GM18951 (cell line): ENCODE measurements around the gene PRKG1.

Experiments
- POLR2A ChIP-seq: IDR thresholded peaks from 4 replicates; pipeline ENCODE4 v1.6.1; 2011; ENCODE audit warnings: mild to moderate bottlenecking; ENCODE audit not compliant: insufficient read length, insufficient read depth; ENCODE audit errors: extremely low read depth
- in situ Hi-C: fragments of 300-500 bp; cut with MboI; formaldehyde crosslinking; loops from one replicate; pipeline ENCODE4 v1.12.0; 2022; ENCODE audit warnings: low sequenced_read_pairs, mixed read lengths, inconsistent platforms; ENCODE audit not compliant: unreplicated experiment

Gene PRKG1

DNA sequence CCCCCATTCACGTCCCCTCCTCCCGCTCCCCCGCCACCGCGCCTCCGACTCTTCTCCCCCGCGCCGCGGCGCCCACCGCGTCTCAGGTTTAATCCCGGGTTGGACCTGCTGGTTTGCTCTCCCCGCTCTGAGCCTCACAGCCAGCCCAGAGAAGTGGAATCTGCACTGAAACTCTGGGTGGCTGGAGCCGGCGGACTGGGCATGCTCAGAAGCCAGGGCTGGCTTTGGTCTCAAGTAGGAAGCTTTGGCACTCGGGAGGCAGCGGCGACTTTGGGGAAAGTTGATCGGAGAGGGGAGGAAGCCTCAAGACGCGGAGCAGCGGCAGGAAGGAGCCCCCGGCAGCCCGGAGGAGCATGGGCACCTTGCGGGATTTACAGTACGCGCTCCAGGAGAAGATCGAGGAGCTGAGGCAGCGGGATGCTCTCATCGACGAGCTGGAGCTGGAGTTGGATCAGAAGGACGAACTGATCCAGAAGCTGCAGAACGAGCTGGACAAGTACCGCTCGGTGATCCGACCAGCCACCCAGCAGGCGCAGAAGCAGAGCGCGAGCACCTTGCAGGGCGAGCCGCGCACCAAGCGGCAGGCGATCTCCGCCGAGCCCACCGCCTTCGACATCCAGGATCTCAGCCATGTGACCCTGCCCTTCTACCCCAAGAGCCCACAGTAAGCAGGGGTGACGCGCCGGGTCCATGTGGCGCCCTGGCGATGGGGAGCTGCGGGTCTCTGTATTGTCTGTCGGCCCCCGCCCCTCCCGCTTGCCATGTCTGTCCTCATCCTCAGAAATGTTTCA lies at the start of gene PRKG1:
PRKG1 (plus strand) TSS at position 250 of the 791 bp plus-strand sequence.
- no peak for TF ChIP-seq POLR2A
- in situ Hi-C loops, result loop anchor here (25.0 kb wide), 1 partner anchor 888 kb away; no protein-coding TSS in a partner anchor

GRCh38 chr10:51028420-51028819 lies 45.9 kb upstream of the PRKG1 start:
- in situ Hi-C loops, result no loop called here
- no peak for TF ChIP-seq POLR2A

- no peak for TF ChIP-seq POLR2A
- in situ Hi-C loops, result no loop called here
Measured at GRCh38 chr10:51029172-51029641, 45.1 kb upstream of the PRKG1 start.

GRCh38 chr10:51030480-51030879 lies 43.8 kb upstream of the PRKG1 start:
- in situ Hi-C loops, result no loop called here
- TF ChIP-seq POLR2A, result no peak

DNA sequence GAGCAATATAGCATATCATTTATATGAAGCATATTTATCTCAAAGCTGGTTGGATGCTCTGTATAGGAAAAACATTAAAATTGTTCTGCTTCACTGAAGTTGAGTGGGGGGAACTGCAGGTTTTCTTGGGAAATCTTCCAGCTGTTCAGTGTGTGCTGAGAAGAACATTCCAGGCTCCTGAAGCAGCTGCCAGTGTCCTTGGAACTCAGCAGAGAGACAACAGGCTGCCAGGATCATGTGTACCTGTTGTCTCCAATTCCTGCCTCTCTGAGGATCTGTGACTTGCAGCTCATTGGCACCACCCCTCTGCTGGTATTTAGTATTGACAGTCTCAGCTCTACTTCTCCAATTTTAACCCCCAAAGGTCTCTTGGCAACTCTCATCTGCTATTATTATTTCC lies 42.3 kb upstream of the PRKG1 start:
- no peak for TF ChIP-seq POLR2A
- in situ Hi-C loops, result no loop called here

- TF ChIP-seq POLR2A, result no peak
- in situ Hi-C loops, result no loop called here
Measured at GRCh38 chr10:51034769-51035168, 39.5 kb upstream of the PRKG1 start.

GRCh38 chr10:51035344-51035743 lies 38.9 kb upstream of the PRKG1 start:
- TF ChIP-seq POLR2A, result no peak
- in situ Hi-C loops, result no loop called here

- in situ Hi-C loops, result no loop called here
- no peak for TF ChIP-seq POLR2A
Measured at GRCh38 chr10:51045871-51046270, 28.4 kb upstream of the PRKG1 start.

DNA sequence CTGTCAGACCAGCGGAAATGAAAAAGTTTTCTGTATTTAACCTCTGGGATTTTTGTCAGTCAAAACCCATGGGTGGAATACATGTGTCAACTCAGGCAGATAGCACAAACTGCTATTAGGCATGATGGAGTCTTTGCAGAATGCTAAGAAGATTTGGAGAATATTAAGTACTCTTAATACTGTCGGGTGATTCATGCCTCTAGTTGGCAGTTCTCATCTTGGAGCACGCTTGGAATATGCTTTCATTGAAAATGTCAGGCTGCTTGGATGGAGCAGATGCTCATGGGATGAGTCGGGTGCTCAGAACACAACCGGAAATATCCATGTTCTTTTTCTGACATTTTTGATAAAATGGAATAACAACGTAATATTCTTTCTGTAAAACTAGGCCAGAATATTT lies 27.6 kb upstream of the PRKG1 start:
- in situ Hi-C loops, result no loop called here
- no peak for TF ChIP-seq POLR2A

- in situ Hi-C loops, result no loop called here
- no peak for TF ChIP-seq POLR2A
Measured at GRCh38 chr10:51047857-51048256, 26.4 kb upstream of the PRKG1 start.

GRCh38 chr10:51048792-51049191 lies 25.5 kb upstream of the PRKG1 start:
- in situ Hi-C loops, result no loop called here
- no peak for TF ChIP-seq POLR2A

DNA sequence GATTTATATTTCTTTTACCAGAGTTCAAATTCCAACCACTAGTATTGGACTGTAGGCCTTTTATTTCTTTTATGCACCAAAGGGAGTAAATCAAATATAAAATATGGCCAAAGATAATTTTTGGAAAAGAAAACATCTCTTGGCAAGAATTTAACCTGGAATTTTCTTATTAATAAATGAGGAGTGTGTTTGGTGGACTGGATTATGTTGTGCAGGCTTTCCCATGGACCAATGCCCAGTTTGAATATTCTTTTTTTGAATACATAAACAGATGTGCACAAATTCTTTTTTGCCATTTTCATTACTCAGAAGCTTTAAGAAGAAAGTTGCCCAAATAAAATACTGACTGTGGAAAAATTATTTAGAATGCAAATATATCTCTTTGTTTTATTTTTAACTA lies 22.1 kb upstream of the PRKG1 start:
- no peak for TF ChIP-seq POLR2A
- in situ Hi-C loops, result loop anchor here (25.0 kb wide), 1 partner anchor 910 kb away; no protein-coding TSS in a partner anchor

- in situ Hi-C loops, result loop anchor here (25.0 kb wide), 1 partner anchor 904 kb away; no protein-coding TSS in a partner anchor
Measured at GRCh38 chr10:51057925-51058324, 16.4 kb upstream of the PRKG1 start.

DNA sequence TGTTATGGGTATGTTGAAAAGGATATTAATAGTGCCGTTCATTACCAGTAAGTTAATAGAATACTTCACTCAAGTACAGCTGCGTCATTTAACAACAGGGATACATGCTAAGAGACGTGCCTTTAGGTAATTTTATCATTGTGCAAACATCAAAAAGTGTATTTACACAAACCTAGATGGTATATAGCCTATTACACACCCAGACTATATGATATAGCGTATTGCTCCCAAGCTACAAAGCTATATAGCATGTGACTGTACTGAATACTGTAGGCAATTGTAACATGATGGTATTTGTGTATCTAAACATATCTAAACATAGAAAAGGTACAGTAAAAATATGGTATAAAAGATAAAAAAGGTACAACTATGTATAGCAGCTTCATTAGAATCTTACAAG lies 11.1 kb upstream of the PRKG1 start:
- in situ Hi-C loops, result loop anchor here (10.0 to 25.0 kb wide), 2 partner anchors 362 to 899 kb away; no protein-coding TSS in a partner anchor
- no peak for TF ChIP-seq POLR2A

More at GRCh38 chr10:51057925-51058324, 16.4 kb upstream of the PRKG1 start:
- no peak for TF ChIP-seq POLR2A
